Small intestine (tissue), 7 donors: ENCODE measurements around the gene SUPT3H. TPM values are rescaled to one million over a fixed set of nuclear protein-coding genes. Genes with fewer than 3 reads are reported as not detected.
"Not testable (repeated sequence)": the region's sequence is repeated elsewhere in the genome, so short reads cannot be mapped to it uniquely, and the experiment has no call there.

ENCODE experiments used
- DNase-seq, 2 donors: peaks; one replicate each; pipeline versions ENCODE4 v3.0.0 to v3.0.0-alpha.2; 2013
- FAIRE-seq: peaks from 2 replicates; lab custom pipeline; 2012; peaks lifted over from hg19 to GRCh38; lab: Jason Lieb, UNC
- H3K27ac ChIP-seq, 3 donors: one replicate each; pipeline ENCODE4 v1.5.1; 2013; ENCODE audit warnings: low read length in 2 of 3, mild to moderate bottlenecking in 2 of 3, control low read depth in 1 of 3, inconsistent platforms in 1 of 3, low read depth in 1 of 3, moderate library complexity in 1 of 3
- H3K27me3 ChIP-seq, 3 donors: one replicate each; pipeline ENCODE4 v1.6.1; 2013; ENCODE audit warnings: low read length in 3 of 3, inconsistent platforms in 1 of 3; ENCODE audit not compliant: control insufficient read depth in 3 of 3, insufficient read depth in 3 of 3
- H3K36me3 ChIP-seq, 3 donors: one replicate each; pipeline ENCODE4 v1.6.1; 2013; ENCODE audit warnings: low read length in 3 of 3, inconsistent platforms in 1 of 3, low read depth in 1 of 3, mild to moderate bottlenecking in 1 of 3, moderate library complexity in 1 of 3; ENCODE audit not compliant: control insufficient read depth in 3 of 3, insufficient read depth in 2 of 3
- H3K4me1 ChIP-seq, 3 donors: one replicate each; pipeline ENCODE4 v1.6.1; 2013; ENCODE audit warnings: low read length in 2 of 3, inconsistent platforms in 1 of 3, low read depth in 1 of 3, mild to moderate bottlenecking in 1 of 3, moderate library complexity in 1 of 3; ENCODE audit not compliant: control insufficient read depth in 3 of 3, insufficient read depth in 2 of 3
- H3K4me3 ChIP-seq, 3 donors: one replicate each; pipeline ENCODE4 v1.5.1; 2013; ENCODE audit warnings: low read length in 3 of 3, control low read depth in 1 of 3, inconsistent platforms in 1 of 3, low read depth in 1 of 3, mild to moderate bottlenecking in 1 of 3, moderate library complexity in 1 of 3
- H3K9me3 ChIP-seq, 2 donors: one replicate each; pipeline ENCODE4 v1.6.1; 2013; ENCODE audit warnings: low read depth in 1 of 2, low read length in 1 of 2; ENCODE audit not compliant: control insufficient read depth in 2 of 2, insufficient read depth in 1 of 2
- WGBS, 3 donors: extraction: QIAGEN DNeasy Blood & Tissue Kit; methylation state at CpG; one replicate each; pipeline ENCODE4 v1.1.7; 2013; 5-methylcytosine and 5-hydroxymethylcytosine counted together
- polyA plus RNA-seq, 4 donors: library from polyadenylated mRNA; stranded (reverse) in 3 of 4; unstranded in 1 of 4; fragments of 200-250 nt in 3 of 4; fragments of 120-200 nt in 1 of 4; gene quantifications; one replicate each; pipeline versions ENCODE4 v1.2.1 to v1.2.3, GENCODE V29; 2013
- donor health status: healthy with polysubstance abuse.
- donor health status: control.
- donor health status: control.
- donor health status: Bipolar disorder and iron deficiency.
- donor health status: healthy.

Gene SUPT3H
- polyA plus RNA-seq, 4 donors: 2.0 to 13.8 (median 7.0) TPM

DNA sequence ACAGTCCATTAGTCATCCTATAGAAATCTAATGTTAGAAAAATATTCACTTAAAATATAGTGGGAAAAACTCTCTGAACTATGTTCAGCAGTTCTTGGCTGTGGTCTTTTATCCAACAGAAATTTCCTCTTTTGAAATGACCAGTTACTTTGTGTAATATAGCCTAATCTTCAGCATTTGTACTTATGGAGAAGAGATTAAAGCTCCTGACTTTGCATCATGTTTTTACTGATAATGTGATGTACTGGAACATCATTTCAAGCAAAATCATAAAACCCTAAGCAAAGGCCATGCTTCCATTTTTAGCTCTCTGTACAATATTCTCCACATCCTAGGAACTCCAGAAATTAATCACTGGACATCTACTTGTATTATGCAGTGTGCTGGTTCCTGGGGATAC lies 480.4 kb downstream of the SUPT3H start:
- peaks cover 0 to 7% of the 10 kb centered on the region in 2 donors for H3K9me3 ChIP-seq

DNA sequence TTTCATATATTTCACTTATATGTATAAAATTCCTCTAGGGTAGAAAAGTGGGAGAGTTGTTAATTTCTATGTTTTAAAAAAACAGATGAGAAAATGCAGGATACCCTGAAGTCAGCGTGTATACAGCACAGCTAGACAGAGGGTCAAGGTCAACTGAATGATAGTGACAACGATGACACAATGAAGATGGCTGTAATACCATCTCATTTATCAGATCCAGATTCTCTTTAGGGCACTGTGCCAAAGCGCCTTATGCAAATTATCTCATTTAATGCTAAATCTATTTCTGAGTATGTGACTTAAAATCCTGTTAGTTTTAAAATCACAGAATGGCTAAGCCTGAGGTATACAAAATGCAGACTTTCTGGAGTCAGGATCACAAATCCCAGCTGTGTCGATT lies 481.0 kb downstream of the SUPT3H start:
- Histone ChIP-seq H3K27ac (no peak overlapping the region), H3K9me3 (peaks cover 0 to 7% of the 10 kb centered on the region in 2 donors), H3K27me3 (no peaks in the 10 kb centered on the region), H3K36me3 (no peaks in the 10 kb centered on the region), H3K4me1 (no peaks in the 10 kb centered on the region), H3K4me3 (no peak overlapping the region)
- FAIRE-seq: no peak
- 63 to 77% (median 67%) methylated on average over 4 of the region's 4 CpGs for WGBS, 3 donors
- no peak for DNase-seq

More for the DNA sequence above, 480.4 kb downstream of the SUPT3H start:
- Histone ChIP-seq H3K4me3 (no peak overlapping the region), H3K27me3 (no peaks in the 10 kb centered on the region), H3K36me3 (no peaks in the 10 kb centered on the region), H3K27ac (no peak overlapping the region), H3K4me1 (no peaks in the 10 kb centered on the region)
- FAIRE-seq: no peak
- DNase-seq: no peak

DNA sequence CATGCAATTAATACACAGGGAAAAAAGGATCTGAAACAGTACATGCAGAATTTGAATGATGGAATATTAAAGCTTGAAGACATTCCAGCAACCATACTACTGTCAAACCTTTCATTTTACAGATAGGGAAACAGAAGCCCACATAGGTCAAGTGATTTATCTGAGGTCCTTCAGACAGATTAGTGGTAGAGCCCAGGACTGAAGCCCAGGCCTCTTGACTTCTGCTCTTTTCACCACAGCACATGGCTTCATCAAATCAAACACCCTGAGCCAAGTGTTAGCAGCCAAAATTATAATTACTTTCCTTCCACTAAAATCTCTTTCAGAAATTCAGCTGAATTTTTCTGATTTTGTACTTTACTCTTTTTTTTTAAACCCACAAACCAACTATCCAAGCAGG lies 485.2 kb downstream of the SUPT3H start:
- FAIRE-seq: no peak
- H3K9me3 ChIP-seq: no peaks in the 10 kb centered on the region

DNA sequence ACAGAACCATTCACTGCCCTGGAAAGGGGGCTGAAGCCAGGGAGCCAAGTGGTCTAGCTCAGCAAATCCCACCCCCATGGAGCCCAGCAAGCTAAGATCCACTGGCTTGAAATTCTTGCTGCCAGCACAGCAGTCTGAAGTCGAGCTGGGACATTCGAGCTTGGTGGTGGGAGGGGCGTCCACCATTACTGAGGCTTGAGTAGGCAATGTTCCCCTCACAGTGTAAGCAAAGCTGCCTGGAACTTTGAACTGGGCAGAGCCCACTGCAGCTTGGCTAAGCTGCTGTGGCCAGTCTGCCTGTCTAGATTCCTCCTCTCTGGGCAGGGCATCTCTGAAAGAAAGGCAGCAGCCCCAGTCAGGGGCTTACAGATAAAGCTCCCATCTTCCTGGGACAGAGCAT lies 498.7 kb downstream of the SUPT3H start:
- DNase-seq, FAIRE-seq, H3K36me3 ChIP-seq, H3K4me3 ChIP-seq, H3K4me1 ChIP-seq, H3K27me3 ChIP-seq, H3K9me3 ChIP-seq, H3K27ac ChIP-seq: not testable (repeated sequence)
- 79 to 85% (median 81%) methylated on average over 3 of the region's 3 CpGs for WGBS, 3 donors

More for the DNA sequence above, 485.2 kb downstream of the SUPT3H start:
- Histone ChIP-seq H3K4me1 (no peaks in the 10 kb centered on the region), H3K27me3 (no peaks in the 10 kb centered on the region), H3K27ac (no peak overlapping the region), H3K36me3 (no peaks in the 10 kb centered on the region), H3K4me3 (no peak overlapping the region)
- DNase-seq: no peak

DNA sequence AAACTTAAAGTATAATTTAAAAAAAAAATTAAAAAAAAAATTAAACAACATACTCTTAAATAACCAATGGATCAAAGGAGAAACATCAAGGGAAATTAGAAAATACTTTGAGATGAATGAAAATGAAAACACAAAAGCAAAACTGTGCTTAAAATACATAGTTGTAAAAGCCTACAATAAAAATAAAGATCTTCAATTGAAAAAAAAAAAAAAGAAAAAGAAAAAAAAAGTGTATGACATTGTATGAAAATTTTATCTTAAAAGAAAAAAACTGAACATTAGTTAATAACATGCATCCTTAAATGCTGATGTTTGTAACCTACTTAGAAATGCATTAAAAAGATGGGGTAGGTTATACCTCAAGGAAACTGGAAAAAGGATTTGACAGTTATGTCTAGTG lies 501.1 kb downstream of the SUPT3H start:
- H3K4me3 ChIP-seq, H3K27ac ChIP-seq, H3K9me3 ChIP-seq, FAIRE-seq, H3K36me3 ChIP-seq, H3K4me1 ChIP-seq, DNase-seq, H3K27me3 ChIP-seq: not testable (repeated sequence)

DNA sequence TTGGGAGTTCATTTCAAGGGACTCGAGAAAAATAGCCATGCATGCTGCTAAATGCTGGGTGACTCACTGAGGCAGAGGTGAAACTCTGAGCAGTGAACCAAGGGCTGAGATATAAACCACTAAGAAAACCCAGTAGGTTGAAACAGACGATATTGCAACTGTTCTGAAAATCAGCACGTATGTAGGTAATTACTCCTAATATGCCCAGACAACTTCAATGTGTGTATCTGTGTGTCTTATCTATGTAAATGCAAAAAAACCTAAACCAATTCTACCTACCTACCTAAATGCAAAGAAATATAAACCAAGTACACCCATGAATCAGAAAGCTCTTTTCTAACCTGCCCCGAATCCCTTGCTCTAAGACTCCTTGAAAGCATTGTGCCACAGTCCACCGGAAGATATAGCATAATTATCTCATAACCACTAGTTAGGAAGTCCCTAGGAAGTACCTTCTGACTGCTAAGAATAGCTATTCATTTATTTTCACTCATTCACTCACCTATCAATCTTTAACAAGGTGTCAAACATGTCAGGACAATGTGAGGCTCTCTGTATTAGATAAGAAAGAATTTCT lies 508.3 kb downstream of the SUPT3H start:
- Histone ChIP-seq H3K27me3 (no peaks in the 10 kb centered on the region), H3K4me3 (no peak overlapping the region), H3K27ac (no peak overlapping the region), H3K36me3 (no peaks in the 10 kb centered on the region), H3K9me3 (peaks cover 0 to 3% of the 10 kb centered on the region in 2 donors), H3K4me1 (peaks cover 0 to 8% (median 0%) of the 10 kb centered on the region in 3 donors)
- WGBS, 3 donors: 68 to 72% (median 69%) methylated on average over 5 of the region's 5 CpGs
- DNase-seq: peak in 1 of 2 donors; percentile 53
- no peak for FAIRE-seq

DNA sequence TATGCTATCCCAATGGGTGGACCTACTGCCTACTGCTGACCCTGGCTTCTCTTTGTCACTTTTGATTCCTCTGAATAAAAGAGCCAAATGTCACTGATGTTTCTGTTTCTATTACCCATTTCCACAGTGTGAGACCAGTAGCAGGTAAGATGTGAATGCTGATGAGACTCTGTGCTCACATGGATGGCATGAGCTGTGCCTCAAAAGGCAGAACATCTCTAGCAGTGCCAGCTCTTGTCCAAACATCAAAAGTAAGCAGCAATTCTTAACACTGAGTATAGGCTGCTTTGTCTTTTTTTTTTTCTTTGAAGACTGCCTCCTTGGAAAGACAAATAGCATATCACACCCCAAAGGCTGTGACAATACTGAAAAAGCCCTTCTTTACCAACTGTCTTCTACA lies 508.8 kb downstream of the SUPT3H start:
- H3K9me3 ChIP-seq: peaks cover 0 to 3% of the 10 kb centered on the region in 2 donors
- no peak overlapping the region for H3K4me3 ChIP-seq
- H3K27ac ChIP-seq: no peak overlapping the region
- no peaks in the 10 kb centered on the region for H3K27me3 ChIP-seq
- DNase-seq: no peak
- peaks cover 0 to 11% (median 0%) of the 10 kb centered on the region in 3 donors for H3K4me1 ChIP-seq
- H3K36me3 ChIP-seq: no peaks in the 10 kb centered on the region
- FAIRE-seq: no peak

DNA sequence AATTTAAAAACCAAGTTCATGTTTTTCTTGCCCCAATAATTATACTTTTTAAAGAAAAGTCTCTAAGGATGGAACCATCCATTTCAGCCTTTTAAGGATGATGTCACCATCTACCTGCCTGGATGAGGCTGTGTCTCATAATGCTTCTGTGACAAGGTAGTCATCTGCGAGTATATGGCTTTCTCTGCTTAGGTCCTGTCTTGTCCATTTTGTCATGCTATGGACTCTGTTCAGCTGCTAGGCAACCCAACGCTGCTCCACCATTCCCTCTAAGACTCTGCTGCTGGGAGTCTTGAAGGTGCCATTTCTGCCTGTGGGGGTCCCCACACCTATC lies 509.4 kb downstream of the SUPT3H start:
- Histone ChIP-seq H3K4me3 (no peak overlapping the region), H3K4me1 (peaks cover 0 to 11% (median 0%) of the 10 kb centered on the region in 3 donors), H3K27ac (no peak overlapping the region), H3K36me3 (no peaks in the 10 kb centered on the region), H3K9me3 (peaks cover 0 to 3% of the 10 kb centered on the region in 2 donors), H3K27me3 (no peaks in the 10 kb centered on the region)
- WGBS, 3 donors: 85 to 95% (median 93%) methylated on average over 2 of the region's 2 CpGs
- no peak for FAIRE-seq
- DNase-seq: no peak
